ENCODE measurements around the gene DDX55. TPM values are rescaled to one million over a fixed set of nuclear protein-coding genes. Genes with fewer than 3 reads are reported as not detected.

The DDX55 gene
- total RNA-seq, 4 donors from 2014 or later = 6.2 to 9.4 (median 7.4) TPM

- H3K4me1 ChIP-seq = peaks cover 23 to 28% of the 10 kb centered on the region in 2 donors
- intact Hi-C loops (cut with DNase I; ENCODE audit: low total_unique reads) (loop anchor here (2.0 kb wide), 1 partner anchor 144 kb away; the partner anchor contains the start of gene RILPL2), in situ Hi-C loops (cut with MboI; ENCODE audit: low sequenced_read_pairs in 4 of 4) (loop anchor here in 2 of 4 donors (5.0 kb wide), 2 partner anchors 123 to 213 kb away; partner anchors contain the start of gene SNRNP35 (in 1 of the 2))
- TF ChIP-seq POLR2A (IDR thresholded peaks at IDR 0.05) (no peak), CTCF (IDR thresholded peaks at IDR 0.05 in 4 of 5, conservative IDR thresholded peaks at IDR 0.05 in 1 of 5) (no peak)
- no peak for DNase-seq
- no peak for ATAC-seq
- H3K36me3 ChIP-seq = peaks cover 0 to 4% of the 10 kb centered on the region in 2 donors
- H3K27me3 ChIP-seq = no peaks in the 10 kb centered on the region
- no peaks in the 10 kb centered on the region for H3K9me3 ChIP-seq
- H3K4me3 ChIP-seq = no peak overlapping the region
- peak overlapping the region in 2 of 4 donors; percentile 28 to 95 for H3K27ac ChIP-seq
These were observed 21.1 kb upstream of the DDX55 start for GRCh38 chr12:123580772-123581171.

GRCh38 chr12:123591702-123592481 is 10.0 kb upstream of the DDX55 start:
- Histone ChIP-seq H3K4me1 (peaks cover 21 to 25% of the 10 kb centered on the region in 2 donors), H3K36me3 (peaks cover 8 to 95% of the 10 kb centered on the region in 2 donors), H3K27me3 (no peaks in the 10 kb centered on the region), H3K9me3 (no peaks in the 10 kb centered on the region), H3K4me3 (no peak overlapping the region), H3K27ac (no peak overlapping the region)
- no peak for TF ChIP-seq POLR2A (IDR thresholded peaks at IDR 0.05)
- TF ChIP-seq CTCF (IDR thresholded peaks at IDR 0.05 in 4 of 5, conservative IDR thresholded peaks at IDR 0.05 in 1 of 5) = no peak
- no peak for DNase-seq
- intact Hi-C loops (cut with DNase I; ENCODE audit: low total_unique reads) = no loop called here
- no peak for ATAC-seq
- in situ Hi-C loops (cut with MboI; ENCODE audit: low sequenced_read_pairs in 4 of 4) = no loop called here

GRCh38 chr12:123595729-123596128 is 6.2 kb upstream of the DDX55 start:
- ATAC-seq (no peak), DNase-seq (no peak)
- no peak overlapping the region for H3K27ac ChIP-seq
- intact Hi-C loops (cut with DNase I; ENCODE audit: low total_unique reads) (no loop called here), in situ Hi-C loops (cut with MboI; ENCODE audit: low sequenced_read_pairs in 4 of 4) (no loop called here)
- no peak for TF ChIP-seq CTCF (IDR thresholded peaks at IDR 0.05 in 4 of 5, conservative IDR thresholded peaks at IDR 0.05 in 1 of 5)
- no peak for TF ChIP-seq POLR2A (IDR thresholded peaks at IDR 0.05)
- no peak overlapping the region for H3K4me3 ChIP-seq
- H3K4me1 ChIP-seq = peaks cover 2% of the 10 kb centered on the region in 2 donors
- H3K36me3 ChIP-seq = peaks cover 0 to 70% of the 10 kb centered on the region in 2 donors
- no peaks in the 10 kb centered on the region for H3K27me3 ChIP-seq
- no peaks in the 10 kb centered on the region for H3K9me3 ChIP-seq

- Histone ChIP-seq H3K36me3 (peaks cover 0 to 56% of the 10 kb centered on the region in 2 donors), H3K4me3 (no peak overlapping the region), H3K27me3 (no peaks in the 10 kb centered on the region), H3K4me1 (peaks cover 5 to 11% of the 10 kb centered on the region in 2 donors), H3K9me3 (no peaks in the 10 kb centered on the region), H3K27ac (no peak overlapping the region)
- intact Hi-C loops (cut with DNase I; ENCODE audit: low total_unique reads) = no loop called here
- no peak for DNase-seq
- in situ Hi-C loops (cut with MboI; ENCODE audit: low sequenced_read_pairs in 4 of 4) = no loop called here
- ATAC-seq = no peak
- TF ChIP-seq POLR2A (IDR thresholded peaks at IDR 0.05) (no peak), CTCF (IDR thresholded peaks at IDR 0.05 in 4 of 5, conservative IDR thresholded peaks at IDR 0.05 in 1 of 5) (no peak)
These were observed 4.8 kb upstream of the DDX55 start for GRCh38 chr12:123597100-123597499.
